ENCODE data around the gene B4GALT5. TPM values are rescaled to one million over a fixed set of nuclear protein-coding genes. Genes with fewer than 3 reads are reported as not detected.
A peak's percentile ranks its signal among the peaks of the same experiment; 100 is the strongest.

Gene B4GALT5
- polyA plus RNA-seq, 1 of the 3 experiments (the other 2 are of a cell fraction) = 35.1 TPM

DNA sequence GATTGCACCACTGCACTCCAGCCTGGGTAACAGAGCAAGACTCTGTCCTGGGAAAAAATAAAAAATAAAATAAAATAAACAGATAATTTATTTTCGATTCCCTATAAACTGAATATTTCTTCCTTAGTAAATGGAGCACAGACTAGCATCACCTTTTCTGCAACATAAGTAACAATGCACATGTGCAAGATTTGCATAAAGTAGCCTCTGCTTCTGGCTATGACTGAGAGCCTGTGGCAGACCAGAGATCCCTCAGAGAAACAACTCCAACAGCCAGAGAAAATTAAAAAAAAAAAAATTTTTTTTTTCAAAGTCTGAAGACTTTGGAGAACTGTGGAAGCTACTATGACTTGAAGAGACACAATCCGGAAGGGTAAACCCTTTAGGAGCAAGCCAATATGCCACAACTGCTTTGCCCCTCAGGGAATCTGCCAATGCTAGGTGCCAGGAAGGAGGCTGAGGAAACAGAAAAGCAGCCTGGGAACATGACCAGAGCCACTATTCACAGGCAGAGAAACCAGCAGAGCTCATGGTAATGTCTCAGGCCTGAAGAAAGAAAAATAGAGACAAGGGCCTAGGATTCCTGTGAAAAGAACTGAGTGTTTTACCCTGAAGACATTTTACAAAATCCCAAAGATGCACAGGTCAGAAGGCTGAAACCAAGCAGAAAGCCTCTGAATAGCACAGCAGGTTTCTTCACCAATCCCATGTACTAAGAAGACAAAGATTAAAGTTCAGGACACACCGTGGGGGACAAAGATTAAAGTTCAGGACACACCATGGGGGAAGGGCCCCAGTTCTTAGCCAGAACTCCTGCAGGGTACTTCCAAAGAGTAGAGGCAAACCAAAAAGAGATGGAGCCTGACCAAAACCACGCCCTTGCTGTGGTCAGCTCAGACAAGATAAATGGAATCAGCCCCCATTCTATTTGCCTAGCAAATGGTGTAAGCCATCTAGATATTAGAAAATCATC is 25.8 kb downstream of the B4GALT5 start:
- ChIA-PET CTCF (no interaction called here), POLR2A (interaction anchor here (0.6 to 0.7 kb wide), 2 partner anchors 21 to 111 kb away, joined by 3 read pairs; no protein-coding TSS in a partner anchor)
- Histone ChIP-seq H4K20me1 (ENCODE audit: insufficient read depth) (peaks cover 46% of the 10 kb centered on the region), H3K4me1 (ENCODE audit: control insufficient read depth in 1 of 2, insufficient read depth in 2 of 2, low read depth in 1 of 2, low read length in 1 of 2) (peaks cover 9 to 48% of the 10 kb centered on the region in 2 experiments), H3K9me3 (no peaks in the 10 kb centered on the region), H2AFZ (ENCODE audit: low read depth) (no peak overlapping the region), H3F3A (replicated peaks; ENCODE audit: insufficient read depth) (peaks cover 24% of the 10 kb centered on the region), H3K4me3 (ENCODE audit: low read depth in 2 of 2, low read length in 1 of 2) (no peak overlapping the region), H3K79me2 (ENCODE audit: insufficient read depth) (peaks cover 98% of the 10 kb centered on the region), H3K9me2 (no peaks in the 10 kb centered on the region), H3K4me2 (no peak overlapping the region), H3K27ac (ENCODE audit: low read depth in 2 of 2, low read length in 1 of 2) (no peak overlapping the region; a peak in 1 of 4 replicates), H3K27me3 (ENCODE audit: insufficient read depth) (no peaks in the 10 kb centered on the region), H3K9ac (no peak overlapping the region), H3K36me3 (replicated peaks in 1 of 2; ENCODE audit: control insufficient read depth in 1 of 2, insufficient read depth in 2 of 2, low read length in 1 of 2) (no peaks in the 10 kb centered on the region)
- WGBS (ENCODE audit: low lambda C conversion rate) = 76% methylated on average over 4 of the region's 4 CpGs
- TF ChIP-seq FOSL2 (IDR thresholded peaks at IDR 0.05; ENCODE audit: borderline replicate concordance, low read depth) = no peak
- no peak for TF ChIP-seq TAF1 (IDR thresholded peaks at IDR 0.05; ENCODE audit: borderline replicate concordance, low read depth, low read length)
- TF ChIP-seq, protein P1, sequence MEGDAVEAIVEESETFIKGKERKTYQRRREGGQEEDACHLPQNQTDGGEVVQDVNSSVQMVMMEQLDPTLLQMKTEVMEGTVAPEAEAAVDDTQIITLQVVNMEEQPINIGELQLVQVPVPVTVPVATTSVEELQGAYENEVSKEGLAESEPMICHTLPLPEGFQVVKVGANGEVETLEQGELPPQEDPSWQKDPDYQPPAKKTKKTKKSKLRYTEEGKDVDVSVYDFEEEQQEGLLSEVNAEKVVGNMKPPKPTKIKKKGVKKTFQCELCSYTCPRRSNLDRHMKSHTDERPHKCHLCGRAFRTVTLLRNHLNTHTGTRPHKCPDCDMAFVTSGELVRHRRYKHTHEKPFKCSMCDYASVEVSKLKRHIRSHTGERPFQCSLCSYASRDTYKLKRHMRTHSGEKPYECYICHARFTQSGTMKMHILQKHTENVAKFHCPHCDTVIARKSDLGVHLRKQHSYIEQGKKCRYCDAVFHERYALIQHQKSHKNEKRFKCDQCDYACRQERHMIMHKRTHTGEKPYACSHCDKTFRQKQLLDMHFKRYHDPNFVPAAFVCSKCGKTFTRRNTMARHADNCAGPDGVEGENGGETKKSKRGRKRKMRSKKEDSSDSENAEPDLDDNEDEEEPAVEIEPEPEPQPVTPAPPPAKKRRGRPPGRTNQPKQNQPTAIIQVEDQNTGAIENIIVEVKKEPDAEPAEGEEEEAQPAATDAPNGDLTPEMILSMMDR (IDR thresholded peaks at IDR 0.05) = no peak
- TF ChIP-seq GATA2 (CRISPR knock-in tag; IDR thresholded peaks at IDR 0.05) = no peak
- no peak for DNase-seq

DNA sequence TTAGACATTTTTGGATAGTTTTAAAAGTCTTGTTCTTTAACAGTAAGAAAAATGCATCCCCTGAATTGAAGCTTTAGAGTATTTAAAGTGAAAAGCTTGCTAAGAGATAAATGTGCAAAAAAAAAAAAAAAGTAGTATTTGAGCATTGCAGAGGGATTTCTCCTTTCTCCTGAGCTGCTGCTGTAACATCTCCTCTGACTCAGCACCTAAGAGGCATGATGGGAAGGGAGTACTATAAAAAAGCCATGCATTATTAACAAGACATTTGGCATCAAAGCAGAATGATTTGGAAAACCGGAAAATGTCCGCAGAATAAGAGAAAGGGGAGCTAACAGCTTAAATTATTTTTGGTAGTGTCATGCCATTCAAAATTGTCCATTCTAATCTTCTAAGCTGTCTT is 27.9 kb downstream of the B4GALT5 start:
- Histone ChIP-seq H3K4me2 (peak overlapping the region; percentile 59), H3K36me3 (replicated peaks in 1 of 2; ENCODE audit: control insufficient read depth in 1 of 2, insufficient read depth in 2 of 2, low read length in 1 of 2) (no peaks in the 10 kb centered on the region), H3K27ac (ENCODE audit: low read depth in 2 of 2, low read length in 1 of 2) (peak overlapping the region; percentile 4 to 65; a peak in 2 of 4 replicates), H3K4me3 (ENCODE audit: low read depth in 2 of 2, low read length in 1 of 2) (no peak overlapping the region), H3K9ac (no peak overlapping the region), H3K4me1 (ENCODE audit: control insufficient read depth in 1 of 2, insufficient read depth in 2 of 2, low read depth in 1 of 2, low read length in 1 of 2) (peaks cover 4 to 35% of the 10 kb centered on the region in 2 experiments), H3F3A (replicated peaks; ENCODE audit: insufficient read depth) (peaks cover 24% of the 10 kb centered on the region), H3K79me2 (ENCODE audit: insufficient read depth) (peaks cover 98% of the 10 kb centered on the region), H2AFZ (ENCODE audit: low read depth) (no peak overlapping the region), H3K9me3 (no peaks in the 10 kb centered on the region), H3K9me2 (no peaks in the 10 kb centered on the region), H3K27me3 (ENCODE audit: insufficient read depth) (no peaks in the 10 kb centered on the region), H4K20me1 (ENCODE audit: insufficient read depth) (peaks cover 25% of the 10 kb centered on the region)
- CTCF ChIA-PET = no interaction called here
- POLR2A ChIA-PET = no interaction called here
- 4% methylated on average over 2 of the region's 2 CpGs for WGBS (ENCODE audit: low lambda C conversion rate)
- TF ChIP-seq FOSL2 (IDR thresholded peaks at IDR 0.05; ENCODE audit: borderline replicate concordance, low read depth) (peak; percentile 68; the same call in 1 of the 2 replicates), SIN3A (IDR thresholded peaks at IDR 0.05; ENCODE audit: borderline replicate concordance, low read depth, low read length) (no peak), TCF12 (IDR thresholded peaks at IDR 0.05) (peak; percentile 23; the same call in 1 of the 2 replicates), TAF1 (IDR thresholded peaks at IDR 0.05; ENCODE audit: borderline replicate concordance, low read depth, low read length) (no peak), EP300 (IDR thresholded peaks at IDR 0.05; ENCODE audit: borderline replicate concordance in 1 of 2, low read depth in 1 of 2, low read length in 1 of 2) (peak in 1 of 2 experiments; percentile 16; a peak in 1 of 4 replicates), ELF1 (IDR thresholded peaks at IDR 0.05) (no peak), JUND (IDR thresholded peaks at IDR 0.05) (peak; percentile 47)
- TF ChIP-seq, protein P2, sequence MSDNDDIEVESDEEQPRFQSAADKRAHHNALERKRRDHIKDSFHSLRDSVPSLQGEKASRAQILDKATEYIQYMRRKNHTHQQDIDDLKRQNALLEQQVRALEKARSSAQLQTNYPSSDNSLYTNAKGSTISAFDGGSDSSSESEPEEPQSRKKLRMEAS (IDR thresholded peaks at IDR 0.05; ENCODE audit: low read depth) = 0 out of 2 replicates have a peak, but pooled peaks have one; percentile 30
- TF ChIP-seq, protein P3, sequence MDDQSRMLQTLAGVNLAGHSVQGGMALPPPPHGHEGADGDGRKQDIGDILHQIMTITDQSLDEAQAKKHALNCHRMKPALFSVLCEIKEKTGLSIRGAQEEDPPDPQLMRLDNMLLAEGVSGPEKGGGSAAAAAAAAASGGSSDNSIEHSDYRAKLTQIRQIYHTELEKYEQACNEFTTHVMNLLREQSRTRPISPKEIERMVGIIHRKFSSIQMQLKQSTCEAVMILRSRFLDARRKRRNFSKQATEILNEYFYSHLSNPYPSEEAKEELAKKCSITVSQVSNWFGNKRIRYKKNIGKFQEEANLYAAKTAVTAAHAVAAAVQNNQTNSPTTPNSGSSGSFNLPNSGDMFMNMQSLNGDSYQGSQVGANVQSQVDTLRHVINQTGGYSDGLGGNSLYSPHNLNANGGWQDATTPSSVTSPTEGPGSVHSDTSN (IDR thresholded peaks at IDR 0.05) = peak; percentile 41; the same call in 1 of the 2 replicates
- no peak for DNase-seq

Data from SK-N-SH (cell line).